Prostate gland (tissue), 2 donors: ENCODE results near the gene LRP8. TPM values are rescaled to one million over a fixed set of nuclear protein-coding genes. Genes with fewer than 3 reads are reported as not detected.

Experiments
- total RNA-seq, 2 donors: library from RNA; depleted of rRNA; stranded (reverse); fragments of >200 nt; gene quantifications; one replicate each; pipeline ENCODE4 v1.1.0, GENCODE V29; 2016

Gene LRP8
- total RNA-seq, 2 donors from 2014 or later, result 6.7 to 130 TPM

Other genes with a start within 250 kb of the LRP8 start
- 1 to 10 TPM in 1 of 2 donors, not detected in 1; 1.8 TPM for gene SLC1A7, start 185.4 kb downstream of the LRP8 start, total RNA-seq
- gene CPT2, start 131.2 kb downstream of the LRP8 start, total RNA-seq, result 10 to 100 TPM; 30.6 to 48.1 TPM
- 10 to 100 TPM; 28.0 to 46.0 TPM for gene CZIB, start 107.4 kb downstream of the LRP8 start, total RNA-seq
- gene MAGOH, start 89.6 kb downstream of the LRP8 start, total RNA-seq, result 10 to 100 TPM; 23.0 to 36.1 TPM
- 10 to 100 TPM in 1 of 2 donors, not detected in 1; 14.3 TPM for gene DMRTB1, start 131.3 kb upstream of the LRP8 start, total RNA-seq